Measurements from ENCODE around the gene VAV2. TPM values are rescaled to one million over a fixed set of nuclear protein-coding genes. Genes with fewer than 3 reads are reported as not detected.

The VAV2 gene
- total and polyA plus RNA-seq, 2 experiments from 2014 or later: 8.1 to 28.9 TPM

DNA sequence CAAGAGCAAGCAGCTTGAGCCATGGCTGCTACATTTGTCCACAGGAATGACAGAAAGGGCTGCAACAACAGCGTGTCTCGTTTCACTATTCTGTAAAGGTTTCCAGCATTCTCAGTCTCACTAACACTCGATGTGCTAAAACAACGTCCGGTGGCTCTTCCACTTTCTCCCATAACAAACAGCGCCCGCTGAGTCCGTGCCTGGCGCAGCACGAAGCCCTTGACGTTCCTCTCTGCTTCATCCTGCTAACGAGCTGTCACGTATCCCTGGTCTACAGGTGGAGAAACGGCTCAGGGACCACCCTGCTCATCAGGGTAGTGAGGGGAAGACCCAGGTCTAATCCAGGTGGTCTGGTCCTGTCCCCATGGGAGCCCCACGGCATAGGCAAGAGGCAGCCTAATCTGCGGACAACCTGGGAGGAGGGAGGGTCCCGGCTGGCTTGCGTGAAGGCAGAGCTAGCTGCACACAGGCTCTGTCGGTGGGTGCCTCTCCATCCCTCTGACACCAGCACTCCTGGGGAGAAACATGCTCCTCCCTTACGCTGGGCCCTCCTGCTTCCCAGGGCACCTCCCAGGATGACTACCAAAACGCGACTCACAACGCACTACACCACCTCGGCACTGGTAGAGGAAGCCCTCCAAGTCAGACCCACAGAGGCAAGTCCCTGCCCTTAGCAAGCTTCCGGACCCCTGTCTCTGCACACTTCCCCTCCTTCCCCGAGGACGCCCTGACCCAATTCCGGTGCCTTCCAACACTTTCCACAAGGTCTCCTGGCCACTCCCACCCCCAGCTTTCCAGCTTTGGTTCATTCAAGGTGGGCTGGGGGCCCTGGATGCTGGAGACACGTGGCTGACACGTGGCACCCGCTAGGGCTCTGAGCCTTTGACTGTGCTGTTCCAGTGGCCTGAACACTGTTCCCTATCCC, 43.3 kb downstream of the VAV2 start:
- no peaks in the 10 kb centered on the region for H3K9me3 Mint-ChIP-seq
- Histone ChIP-seq H4K20me1 (replicated peaks; ENCODE audit: insufficient read depth) (no peaks in the 10 kb centered on the region; the same call in none of the 2 replicates), H3K4me3 (no peak overlapping the region), H3K4me2 (no peak overlapping the region), H3K36me3 (ENCODE audit: insufficient read depth) (no peaks in the 10 kb centered on the region; the same call in 1 of the 2 replicates), H3K27ac (ENCODE audit: low read depth) (peak overlapping the region; percentile 50; the same call in 1 of the 2 replicates), H3F3A (replicated peaks; ENCODE audit: low read depth) (no peaks in the 10 kb centered on the region), H3K79me2 (replicated peaks; ENCODE audit: insufficient read depth) (peaks cover 78% of the 10 kb centered on the region), H3K4me1 (ENCODE audit: insufficient read depth) (no peaks in the 10 kb centered on the region), H3K9me2 (ENCODE audit: insufficient read depth) (no peaks in the 10 kb centered on the region), H3K27me3 (ENCODE audit: insufficient read depth) (no peaks in the 10 kb centered on the region), H2AFZ (no peak overlapping the region)
- DNase-seq (ENCODE audit: low spot score): no peak
- ATAC-seq: no peak
- no peak for TF ChIP-seq NANOG (IDR thresholded peaks at IDR 0.05; ENCODE audit: borderline replicate concordance)
- no peak for TF ChIP-seq JUNB (IDR thresholded peaks at IDR 0.05; ENCODE audit: unreplicated experiment)
- TF ChIP-seq, protein P1, sequence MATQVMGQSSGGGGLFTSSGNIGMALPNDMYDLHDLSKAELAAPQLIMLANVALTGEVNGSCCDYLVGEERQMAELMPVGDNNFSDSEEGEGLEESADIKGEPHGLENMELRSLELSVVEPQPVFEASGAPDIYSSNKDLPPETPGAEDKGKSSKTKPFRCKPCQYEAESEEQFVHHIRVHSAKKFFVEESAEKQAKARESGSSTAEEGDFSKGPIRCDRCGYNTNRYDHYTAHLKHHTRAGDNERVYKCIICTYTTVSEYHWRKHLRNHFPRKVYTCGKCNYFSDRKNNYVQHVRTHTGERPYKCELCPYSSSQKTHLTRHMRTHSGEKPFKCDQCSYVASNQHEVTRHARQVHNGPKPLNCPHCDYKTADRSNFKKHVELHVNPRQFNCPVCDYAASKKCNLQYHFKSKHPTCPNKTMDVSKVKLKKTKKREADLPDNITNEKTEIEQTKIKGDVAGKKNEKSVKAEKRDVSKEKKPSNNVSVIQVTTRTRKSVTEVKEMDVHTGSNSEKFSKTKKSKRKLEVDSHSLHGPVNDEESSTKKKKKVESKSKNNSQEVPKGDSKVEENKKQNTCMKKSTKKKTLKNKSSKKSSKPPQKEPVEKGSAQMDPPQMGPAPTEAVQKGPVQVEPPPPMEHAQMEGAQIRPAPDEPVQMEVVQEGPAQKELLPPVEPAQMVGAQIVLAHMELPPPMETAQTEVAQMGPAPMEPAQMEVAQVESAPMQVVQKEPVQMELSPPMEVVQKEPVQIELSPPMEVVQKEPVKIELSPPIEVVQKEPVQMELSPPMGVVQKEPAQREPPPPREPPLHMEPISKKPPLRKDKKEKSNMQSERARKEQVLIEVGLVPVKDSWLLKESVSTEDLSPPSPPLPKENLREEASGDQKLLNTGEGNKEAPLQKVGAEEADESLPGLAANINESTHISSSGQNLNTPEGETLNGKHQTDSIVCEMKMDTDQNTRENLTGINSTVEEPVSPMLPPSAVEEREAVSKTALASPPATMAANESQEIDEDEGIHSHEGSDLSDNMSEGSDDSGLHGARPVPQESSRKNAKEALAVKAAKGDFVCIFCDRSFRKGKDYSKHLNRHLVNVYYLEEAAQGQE (IDR thresholded peaks at IDR 0.05; ENCODE audit: unreplicated experiment): no peak
- TF ChIP-seq STAT1 (IDR thresholded peaks at IDR 0.05; ENCODE audit: unreplicated experiment): no peak
- TF ChIP-seq POLR2AphosphoS5 (IDR thresholded peaks at IDR 0.05; ENCODE audit: low read depth): no peak
- TF ChIP-seq ZNF114 (CRISPR knock-in tag; IDR thresholded peaks at IDR 0.05): no peak
- TF ChIP-seq, protein P2, sequence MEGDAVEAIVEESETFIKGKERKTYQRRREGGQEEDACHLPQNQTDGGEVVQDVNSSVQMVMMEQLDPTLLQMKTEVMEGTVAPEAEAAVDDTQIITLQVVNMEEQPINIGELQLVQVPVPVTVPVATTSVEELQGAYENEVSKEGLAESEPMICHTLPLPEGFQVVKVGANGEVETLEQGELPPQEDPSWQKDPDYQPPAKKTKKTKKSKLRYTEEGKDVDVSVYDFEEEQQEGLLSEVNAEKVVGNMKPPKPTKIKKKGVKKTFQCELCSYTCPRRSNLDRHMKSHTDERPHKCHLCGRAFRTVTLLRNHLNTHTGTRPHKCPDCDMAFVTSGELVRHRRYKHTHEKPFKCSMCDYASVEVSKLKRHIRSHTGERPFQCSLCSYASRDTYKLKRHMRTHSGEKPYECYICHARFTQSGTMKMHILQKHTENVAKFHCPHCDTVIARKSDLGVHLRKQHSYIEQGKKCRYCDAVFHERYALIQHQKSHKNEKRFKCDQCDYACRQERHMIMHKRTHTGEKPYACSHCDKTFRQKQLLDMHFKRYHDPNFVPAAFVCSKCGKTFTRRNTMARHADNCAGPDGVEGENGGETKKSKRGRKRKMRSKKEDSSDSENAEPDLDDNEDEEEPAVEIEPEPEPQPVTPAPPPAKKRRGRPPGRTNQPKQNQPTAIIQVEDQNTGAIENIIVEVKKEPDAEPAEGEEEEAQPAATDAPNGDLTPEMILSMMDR (conservative IDR thresholded peaks at IDR 0.05; ENCODE audit: low read depth in 2 of 2): no peak
- no peak for TF ChIP-seq EZH2 (IDR thresholded peaks at IDR 0.05; ENCODE audit: low read depth, unreplicated experiment)
- TF ChIP-seq CREB1 (CRISPR knock-in tag; IDR thresholded peaks at IDR 0.05; ENCODE audit: low read depth): no peak
- TF ChIP-seq, protein P3, sequence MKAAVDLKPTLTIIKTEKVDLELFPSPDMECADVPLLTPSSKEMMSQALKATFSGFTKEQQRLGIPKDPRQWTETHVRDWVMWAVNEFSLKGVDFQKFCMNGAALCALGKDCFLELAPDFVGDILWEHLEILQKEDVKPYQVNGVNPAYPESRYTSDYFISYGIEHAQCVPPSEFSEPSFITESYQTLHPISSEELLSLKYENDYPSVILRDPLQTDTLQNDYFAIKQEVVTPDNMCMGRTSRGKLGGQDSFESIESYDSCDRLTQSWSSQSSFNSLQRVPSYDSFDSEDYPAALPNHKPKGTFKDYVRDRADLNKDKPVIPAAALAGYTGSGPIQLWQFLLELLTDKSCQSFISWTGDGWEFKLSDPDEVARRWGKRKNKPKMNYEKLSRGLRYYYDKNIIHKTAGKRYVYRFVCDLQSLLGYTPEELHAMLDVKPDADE (IDR thresholded peaks at IDR 0.05): no peak
- TF ChIP-seq, protein P4, sequence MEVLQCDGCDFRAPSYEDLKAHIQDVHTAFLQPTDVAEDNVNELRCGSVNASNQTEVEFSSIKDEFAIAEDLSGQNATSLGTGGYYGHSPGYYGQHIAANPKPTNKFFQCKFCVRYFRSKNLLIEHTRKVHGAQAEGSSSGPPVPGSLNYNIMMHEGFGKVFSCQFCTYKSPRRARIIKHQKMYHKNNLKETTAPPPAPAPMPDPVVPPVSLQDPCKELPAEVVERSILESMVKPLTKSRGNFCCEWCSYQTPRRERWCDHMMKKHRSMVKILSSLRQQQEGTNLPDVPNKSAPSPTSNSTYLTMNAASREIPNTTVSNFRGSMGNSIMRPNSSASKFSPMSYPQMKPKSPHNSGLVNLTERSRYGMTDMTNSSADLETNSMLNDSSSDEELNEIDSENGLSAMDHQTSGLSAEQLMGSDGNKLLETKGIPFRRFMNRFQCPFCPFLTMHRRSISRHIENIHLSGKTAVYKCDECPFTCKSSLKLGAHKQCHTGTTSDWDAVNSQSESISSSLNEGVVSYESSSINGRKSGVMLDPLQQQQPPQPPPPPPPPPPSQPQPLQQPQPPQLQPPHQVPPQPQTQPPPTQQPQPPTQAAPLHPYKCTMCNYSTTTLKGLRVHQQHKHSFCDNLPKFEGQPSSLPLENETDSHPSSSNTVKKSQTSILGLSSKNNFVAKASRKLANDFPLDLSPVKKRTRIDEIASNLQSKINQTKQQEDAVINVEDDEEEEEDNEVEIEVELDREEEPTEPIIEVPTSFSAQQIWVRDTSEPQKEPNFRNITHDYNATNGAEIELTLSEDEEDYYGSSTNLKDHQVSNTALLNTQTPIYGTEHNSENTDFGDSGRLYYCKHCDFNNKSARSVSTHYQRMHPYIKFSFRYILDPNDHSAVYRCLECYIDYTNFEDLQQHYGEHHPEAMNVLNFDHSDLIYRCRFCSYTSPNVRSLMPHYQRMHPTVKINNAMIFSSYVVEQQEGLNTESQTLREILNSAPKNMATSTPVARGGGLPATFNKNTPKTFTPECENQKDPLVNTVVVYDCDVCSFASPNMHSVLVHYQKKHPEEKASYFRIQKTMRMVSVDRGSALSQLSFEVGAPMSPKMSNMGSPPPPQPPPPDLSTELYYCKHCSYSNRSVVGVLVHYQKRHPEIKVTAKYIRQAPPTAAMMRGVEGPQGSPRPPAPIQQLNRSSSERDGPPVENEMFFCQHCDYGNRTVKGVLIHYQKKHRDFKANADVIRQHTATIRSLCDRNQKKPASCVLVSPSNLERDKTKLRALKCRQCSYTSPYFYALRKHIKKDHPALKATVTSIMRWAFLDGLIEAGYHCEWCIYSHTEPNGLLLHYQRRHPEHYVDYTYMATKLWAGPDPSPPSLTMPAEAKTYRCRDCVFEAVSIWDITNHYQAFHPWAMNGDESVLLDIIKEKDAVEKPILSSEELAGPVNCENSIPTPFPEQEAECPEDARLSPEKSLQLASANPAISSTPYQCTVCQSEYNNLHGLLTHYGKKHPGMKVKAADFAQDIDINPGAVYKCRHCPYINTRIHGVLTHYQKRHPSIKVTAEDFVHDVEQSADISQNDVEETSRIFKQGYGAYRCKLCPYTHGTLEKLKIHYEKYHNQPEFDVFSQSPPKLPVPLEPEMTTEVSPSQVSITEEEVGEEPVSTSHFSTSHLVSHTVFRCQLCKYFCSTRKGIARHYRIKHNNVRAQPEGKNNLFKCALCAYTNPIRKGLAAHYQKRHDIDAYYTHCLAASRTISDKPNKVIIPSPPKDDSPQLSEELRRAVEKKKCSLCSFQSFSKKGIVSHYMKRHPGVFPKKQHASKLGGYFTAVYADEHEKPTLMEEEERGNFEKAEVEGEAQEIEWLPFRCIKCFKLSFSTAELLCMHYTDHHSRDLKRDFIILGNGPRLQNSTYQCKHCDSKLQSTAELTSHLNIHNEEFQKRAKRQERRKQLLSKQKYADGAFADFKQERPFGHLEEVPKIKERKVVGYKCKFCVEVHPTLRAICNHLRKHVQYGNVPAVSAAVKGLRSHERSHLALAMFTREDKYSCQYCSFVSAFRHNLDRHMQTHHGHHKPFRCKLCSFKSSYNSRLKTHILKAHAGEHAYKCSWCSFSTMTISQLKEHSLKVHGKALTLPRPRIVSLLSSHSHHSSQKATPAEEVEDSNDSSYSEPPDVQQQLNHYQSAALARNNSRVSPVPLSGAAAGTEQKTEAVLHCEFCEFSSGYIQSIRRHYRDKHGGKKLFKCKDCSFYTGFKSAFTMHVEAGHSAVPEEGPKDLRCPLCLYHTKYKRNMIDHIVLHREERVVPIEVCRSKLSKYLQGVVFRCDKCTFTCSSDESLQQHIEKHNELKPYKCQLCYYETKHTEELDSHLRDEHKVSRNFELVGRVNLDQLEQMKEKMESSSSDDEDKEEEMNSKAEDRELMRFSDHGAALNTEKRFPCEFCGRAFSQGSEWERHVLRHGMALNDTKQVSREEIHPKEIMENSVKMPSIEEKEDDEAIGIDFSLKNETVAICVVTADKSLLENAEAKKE (CRISPR knock-in tag; IDR thresholded peaks at IDR 0.05): no peak
- no peak for TF ChIP-seq EZH2phosphoT487 (IDR thresholded peaks at IDR 0.05; ENCODE audit: unreplicated experiment)
- H3K36me3 Mint-ChIP-seq (ENCODE audit: low read depth): no peaks in the 10 kb centered on the region
- peaks cover 14% of the 10 kb centered on the region for H3K27me3 Mint-ChIP-seq (ENCODE audit: insufficient read depth, low read depth, poor library complexity)
- peak overlapping the region; percentile 83; the same call in 1 of the 2 replicates for H3K27ac Mint-ChIP-seq
- H3K4me1 Mint-ChIP-seq: peaks cover 17% of the 10 kb centered on the region
- H3K4me3 Mint-ChIP-seq: no peak overlapping the region

All from GM23338 (cell line).